Gastroesophageal sphincter (tissue), 4 donors: ENCODE data around the gene MIOS. TPM values are rescaled to one million over a fixed set of nuclear protein-coding genes. Genes with fewer than 3 reads are reported as not detected.

Experiments
- ATAC-seq: fragments of 150-250 bp; one replicate; pipeline ENCODE4 v1.9.1; 2016; ENCODE audit warnings: mild to moderate bottlenecking, moderate library complexity
- H3K27ac ChIP-seq, 4 donors: fragments of 200-600 bp; sonication (generic) in 3 of 4; 1 replicate in 3 of 4; 2 replicates in 1 of 4; pipeline ENCODE4 v1.5.1; 2016 to 2019
- H3K27me3 ChIP-seq: fragments of 200-600 bp; sonication (generic); one replicate; pipeline ENCODE4 v1.5.1; 2019
- H3K36me3 ChIP-seq, 2 donors: fragments of 200-600 bp; sonication (generic); one replicate each; pipeline ENCODE4 v1.5.1; 2019; ENCODE audit warnings: control low read depth in 1 of 2
- H3K4me1 ChIP-seq, 3 donors: fragments of 200-600 bp; sonication (generic); 1 replicate in 2 of 3; 2 replicates in 1 of 3; pipeline ENCODE4 v1.5.1; 2016 to 2019; ENCODE audit warnings: control low read depth in 2 of 3
- H3K4me3 ChIP-seq, 2 donors: fragments of 200-600 bp; sonication (generic); one replicate each; pipeline ENCODE4 v1.5.1; 2019; ENCODE audit warnings: mild to moderate bottlenecking in 1 of 2, moderate library complexity in 1 of 2
- H3K9me3 ChIP-seq, 3 donors: fragments of 200-600 bp; sonication (generic); one replicate each; pipeline ENCODE4 v1.5.1; 2017 to 2019; ENCODE audit warnings: control low read depth in 2 of 3
- EP300 ChIP-seq: sonication (generic); formaldehyde crosslinking; IDR thresholded peaks from one replicate; pipeline ENCODE4 v1.6.1; 2017; ENCODE audit warnings: antibody characterized with exemption, mild to moderate bottlenecking
- POLR2A ChIP-seq, 2 donors: fragments of 450-650 bp; IDR thresholded peaks; one replicate each; pipeline ENCODE4 v1.6.1; 2017; ENCODE audit warnings: antibody characterized with exemption in 2 of 2, mild to moderate bottlenecking in 2 of 2, moderate library complexity in 1 of 2
- POLR2AphosphoS5 ChIP-seq: sonication (generic); formaldehyde crosslinking; IDR thresholded peaks from one replicate; pipeline ENCODE4 v1.6.1; 2017; ENCODE audit warnings: antibody characterized with exemption
- WGBS, 2 donors: methylation state at CpG; one replicate each; pipeline ENCODE4 v1.1.5; 2018; ENCODE audit warnings: low coverage in 1 of 2; 5-methylcytosine and 5-hydroxymethylcytosine counted together
- total RNA-seq, 4 donors: library from RNA; depleted of rRNA; stranded (reverse); fragments of >200 nt; gene quantifications; one replicate each; pipeline ENCODE4 v1.1.0, GENCODE V29; 2016
- TF ChIP-seq, protein P1 (sequence below), 4 experiments: fragments of 200-600 bp in 2 of 4; fragments of 450-650 bp in 2 of 4; sonication (generic) in 1 of 4; IDR thresholded peaks; one replicate each; pipeline ENCODE4 v1.5.1; 2017 to 2019; ENCODE audit warnings: antibody characterized with exemption in 4 of 4, mild to moderate bottlenecking in 2 of 4, moderate library complexity in 2 of 4

MIOS gene
- total RNA-seq, 4 donors from 2014 or later = 24.2 to 40.3 (median 31.5) TPM

DNA sequence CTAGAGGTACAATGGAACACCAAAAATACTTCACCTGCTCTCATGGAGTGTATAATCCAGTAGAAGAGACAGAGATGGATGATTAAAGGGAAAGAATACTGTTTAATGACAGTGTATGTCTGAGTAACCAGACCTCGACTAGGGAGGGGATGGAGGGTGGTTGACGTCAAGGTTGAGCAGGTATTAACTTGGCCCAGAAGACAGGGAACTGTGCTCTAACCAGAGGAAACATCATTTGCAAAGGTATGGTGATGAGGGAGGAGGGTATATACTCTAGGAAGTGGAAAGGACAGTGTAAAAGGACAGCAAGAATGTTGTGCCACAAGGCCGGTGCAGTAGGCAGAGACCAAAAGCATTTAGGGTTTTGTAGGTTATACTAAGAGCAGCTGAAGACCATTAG, 2.9 kb downstream of the MIOS start:
- TF ChIP-seq, protein P1, sequence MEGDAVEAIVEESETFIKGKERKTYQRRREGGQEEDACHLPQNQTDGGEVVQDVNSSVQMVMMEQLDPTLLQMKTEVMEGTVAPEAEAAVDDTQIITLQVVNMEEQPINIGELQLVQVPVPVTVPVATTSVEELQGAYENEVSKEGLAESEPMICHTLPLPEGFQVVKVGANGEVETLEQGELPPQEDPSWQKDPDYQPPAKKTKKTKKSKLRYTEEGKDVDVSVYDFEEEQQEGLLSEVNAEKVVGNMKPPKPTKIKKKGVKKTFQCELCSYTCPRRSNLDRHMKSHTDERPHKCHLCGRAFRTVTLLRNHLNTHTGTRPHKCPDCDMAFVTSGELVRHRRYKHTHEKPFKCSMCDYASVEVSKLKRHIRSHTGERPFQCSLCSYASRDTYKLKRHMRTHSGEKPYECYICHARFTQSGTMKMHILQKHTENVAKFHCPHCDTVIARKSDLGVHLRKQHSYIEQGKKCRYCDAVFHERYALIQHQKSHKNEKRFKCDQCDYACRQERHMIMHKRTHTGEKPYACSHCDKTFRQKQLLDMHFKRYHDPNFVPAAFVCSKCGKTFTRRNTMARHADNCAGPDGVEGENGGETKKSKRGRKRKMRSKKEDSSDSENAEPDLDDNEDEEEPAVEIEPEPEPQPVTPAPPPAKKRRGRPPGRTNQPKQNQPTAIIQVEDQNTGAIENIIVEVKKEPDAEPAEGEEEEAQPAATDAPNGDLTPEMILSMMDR (IDR thresholded peaks at IDR 0.05) = no peak
- ATAC-seq = no peak
- WGBS, 2 donors = 80 to 100% methylated on average over 1 to 3 of the region's 3 CpGs
- H3K27me3 ChIP-seq = no peaks in the 10 kb centered on the region
- H3K4me3 ChIP-seq = no peak overlapping the region
- H3K36me3 ChIP-seq = peaks cover 0 to 10% of the 10 kb centered on the region in 2 donors
- no peaks in the 10 kb centered on the region for H3K9me3 ChIP-seq
- no peak overlapping the region for H3K27ac ChIP-seq
- H3K4me1 ChIP-seq = peaks cover 10 to 33% (median 11%) of the 10 kb centered on the region in 3 donors

- Histone ChIP-seq H3K9me3 (no peaks in the 10 kb centered on the region), H3K27ac (no peak overlapping the region), H3K4me1 (peaks cover 10 to 33% (median 11%) of the 10 kb centered on the region in 3 donors), H3K36me3 (peaks cover 0 to 10% of the 10 kb centered on the region in 2 donors), H3K27me3 (no peaks in the 10 kb centered on the region), H3K4me3 (no peak overlapping the region)
- TF ChIP-seq POLR2AphosphoS5 (no peak), EP300 (no peak), POLR2A (IDR thresholded peaks at IDR 0.05) (no peak)
- TF ChIP-seq, protein P1 (IDR thresholded peaks at IDR 0.05) = no peak
- WGBS, 2 donors = 94 to 95% methylated on average over 3 of the region's 3 CpGs
- ATAC-seq = no peak
These were observed 3.9 kb downstream of the MIOS start for GRCh38 chr7:7570584-7570983.

DNA sequence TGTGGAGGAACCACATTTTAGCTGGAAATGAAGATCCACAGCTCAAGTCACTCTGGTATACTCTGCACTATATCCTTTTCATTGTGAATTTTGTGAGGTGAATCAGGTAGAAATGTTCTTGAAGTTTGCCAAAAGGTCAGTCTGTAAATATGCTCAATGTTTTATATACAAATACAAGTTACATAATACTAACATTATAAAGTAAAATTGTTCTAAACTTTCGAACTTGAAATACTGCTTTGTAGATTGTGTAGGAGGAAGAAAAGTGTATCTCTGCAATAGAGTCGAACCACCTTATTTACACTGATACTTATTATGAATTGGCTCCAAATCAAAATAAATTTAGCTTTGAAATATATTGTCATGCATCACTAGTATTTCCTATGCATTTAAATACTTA, 7.0 kb downstream of the MIOS start:
- ATAC-seq = no peak
- H3K9me3 ChIP-seq = no peaks in the 10 kb centered on the region
- H3K36me3 ChIP-seq = peaks cover 0 to 10% of the 10 kb centered on the region in 2 donors
- H3K27ac ChIP-seq = no peak overlapping the region
- no peak overlapping the region for H3K4me3 ChIP-seq
- H3K27me3 ChIP-seq = no peaks in the 10 kb centered on the region
- WGBS, 2 donors = 80 to 93% methylated on average over 2 of the region's 2 CpGs
- no peak for TF ChIP-seq POLR2A (IDR thresholded peaks at IDR 0.05)
- TF ChIP-seq, protein P1 (IDR thresholded peaks at IDR 0.05) = no peak
- no peak for TF ChIP-seq POLR2AphosphoS5
- TF ChIP-seq EP300 = no peak
- peaks cover 0 to 20% (median 3%) of the 10 kb centered on the region in 3 donors for H3K4me1 ChIP-seq

DNA sequence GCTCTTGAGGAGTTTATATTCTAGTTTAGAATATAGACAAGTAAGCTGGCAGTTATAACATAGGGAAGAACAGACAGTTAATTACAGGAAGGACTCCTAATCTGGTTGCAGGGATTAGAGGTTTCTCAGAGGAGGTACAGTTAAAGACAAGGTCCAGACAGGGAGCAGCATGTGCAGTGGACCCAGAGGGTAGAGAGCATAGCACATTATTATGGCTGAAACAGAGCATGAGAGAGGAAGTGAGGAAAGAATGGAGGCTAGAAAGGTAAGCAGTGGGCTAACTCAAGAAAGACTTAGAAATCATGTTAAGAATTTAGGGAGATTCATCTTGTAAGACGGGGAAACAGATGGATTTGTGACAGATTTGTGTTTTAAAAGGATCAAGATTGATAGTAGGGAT, 9.7 kb downstream of the MIOS start:
- Histone ChIP-seq H3K27me3 (no peaks in the 10 kb centered on the region), H3K4me3 (no peak overlapping the region), H3K4me1 (no peaks in the 10 kb centered on the region), H3K36me3 (peaks cover 0 to 14% of the 10 kb centered on the region in 2 donors), H3K9me3 (no peaks in the 10 kb centered on the region), H3K27ac (no peak overlapping the region)
- ATAC-seq = no peak
- TF ChIP-seq POLR2A (IDR thresholded peaks at IDR 0.05) (no peak), EP300 (no peak), POLR2AphosphoS5 (no peak)
- TF ChIP-seq, protein P1 (IDR thresholded peaks at IDR 0.05) = no peak
- 83 to 93% methylated on average over 1 of the region's 1 CpG for WGBS, 2 donors

DNA sequence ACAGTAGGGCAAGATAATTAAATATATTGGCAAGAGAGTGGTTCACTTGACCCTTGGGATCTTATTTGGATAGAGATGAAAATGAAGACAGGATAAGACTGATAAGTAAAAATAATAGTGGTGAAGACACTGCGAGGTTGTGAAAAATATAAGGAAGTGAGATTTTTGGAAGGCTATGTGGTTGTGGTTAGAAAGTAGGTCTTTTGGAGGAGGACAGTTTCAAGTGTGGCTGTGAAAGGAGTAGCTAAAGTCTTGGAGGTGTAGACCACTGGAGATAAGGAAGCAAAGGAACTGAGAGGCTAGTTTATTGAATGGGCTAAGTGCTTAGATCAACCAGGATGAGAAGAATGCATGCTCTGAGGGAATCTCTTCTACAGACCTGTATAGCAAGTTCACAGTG, 11.2 kb downstream of the MIOS start:
- Histone ChIP-seq H3K9me3 (no peaks in the 10 kb centered on the region), H3K27me3 (no peaks in the 10 kb centered on the region), H3K4me3 (no peak overlapping the region), H3K36me3 (peaks cover 0 to 12% of the 10 kb centered on the region in 2 donors), H3K27ac (no peak overlapping the region), H3K4me1 (no peaks in the 10 kb centered on the region)
- TF ChIP-seq EP300 (no peak), POLR2A (IDR thresholded peaks at IDR 0.05) (no peak), POLR2AphosphoS5 (no peak)
- TF ChIP-seq, protein P1 (IDR thresholded peaks at IDR 0.05) = no peak
- 79 to 82% methylated on average over 1 of the region's 1 CpG for WGBS, 2 donors
- no peak for ATAC-seq
